ENCODE data around the gene DGKH.
"Not testable (repeated sequence)": the region's sequence is repeated elsewhere in the genome, so short reads cannot be mapped to it uniquely, and the experiment has no call there.

The DGKH gene

DNA sequence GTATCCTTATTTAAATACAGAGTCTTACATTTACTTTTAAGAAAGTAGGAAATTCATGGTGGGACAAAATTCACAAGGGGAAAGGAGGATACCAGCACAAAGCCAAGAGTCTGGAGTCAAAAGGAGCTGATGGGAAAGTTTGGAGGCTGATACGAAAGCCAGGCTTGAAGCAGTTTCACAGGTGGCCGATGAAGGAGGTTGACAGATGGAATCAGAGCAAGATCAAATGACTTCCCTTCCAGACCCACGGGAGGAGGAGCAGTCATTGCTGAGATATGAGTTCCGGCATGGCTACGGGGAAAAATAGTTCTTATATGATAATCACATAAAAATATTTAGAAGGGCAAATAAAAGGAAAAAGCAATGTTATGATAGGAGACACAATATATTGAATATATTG lies 65.0 kb downstream of the DGKH start:
- DNase-seq (ENCODE audit: low spot score) = no peak

DNA sequence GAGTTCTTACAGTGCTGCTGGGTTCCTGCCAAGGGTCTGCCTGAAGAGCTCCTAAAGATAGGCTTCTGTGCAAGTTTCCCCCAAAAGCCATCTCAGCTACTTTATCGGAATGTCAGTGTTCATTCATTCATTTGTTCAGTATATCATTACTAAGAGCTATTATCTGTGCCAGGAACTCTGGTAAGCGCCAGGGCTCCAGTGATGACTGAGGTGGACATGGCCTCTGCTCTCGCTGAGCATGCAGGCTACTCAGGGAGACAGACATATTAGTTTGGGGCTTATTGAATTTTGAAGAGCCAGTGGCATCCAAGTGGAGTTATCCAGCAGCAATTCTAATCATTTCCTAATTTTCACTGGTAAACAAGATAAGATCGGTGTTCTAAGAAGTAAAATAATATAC lies 65.8 kb downstream of the DGKH start:
- no peak for DNase-seq (ENCODE audit: low spot score)

DNA sequence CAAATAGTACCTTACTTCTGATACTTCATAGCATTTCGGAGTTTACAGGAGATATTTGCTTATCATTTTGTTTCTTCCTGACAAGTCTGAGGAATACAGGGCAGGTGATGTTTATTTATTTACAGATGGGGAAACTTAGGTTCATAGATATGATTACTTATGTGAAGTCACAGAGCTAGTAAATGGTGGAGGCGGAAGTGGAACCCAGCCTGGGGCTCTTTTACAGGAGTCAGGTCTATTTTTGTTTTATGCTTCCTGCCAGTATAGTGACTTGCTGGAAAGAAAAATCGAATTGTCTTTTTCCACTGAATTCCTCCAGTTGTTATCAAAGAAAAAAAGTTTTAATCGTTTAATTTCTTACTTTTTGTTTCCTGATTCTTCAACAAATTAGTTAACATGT lies 66.5 kb downstream of the DGKH start:
- DNase-seq (ENCODE audit: low spot score) = no peak

DNA sequence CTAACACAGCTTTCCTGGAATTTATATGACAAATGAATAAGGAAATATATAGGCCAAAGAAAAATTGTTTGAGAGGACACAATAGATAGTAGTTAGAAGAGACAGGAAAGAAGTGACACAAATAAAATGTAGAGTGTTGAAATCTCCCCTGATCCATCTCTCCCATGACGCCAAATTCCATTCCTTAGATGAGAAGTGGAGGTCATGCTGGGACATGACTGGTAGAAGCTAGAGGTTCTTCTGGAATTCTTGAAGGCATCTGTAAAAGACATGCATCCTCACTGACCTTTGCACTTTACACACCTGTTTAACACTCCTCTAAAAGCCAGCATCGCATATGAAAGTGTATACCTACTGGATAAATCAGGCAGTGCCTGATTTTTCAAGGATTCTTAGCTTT lies 67.8 kb downstream of the DGKH start:
- DNase-seq (ENCODE audit: low spot score) = no peak

DNA sequence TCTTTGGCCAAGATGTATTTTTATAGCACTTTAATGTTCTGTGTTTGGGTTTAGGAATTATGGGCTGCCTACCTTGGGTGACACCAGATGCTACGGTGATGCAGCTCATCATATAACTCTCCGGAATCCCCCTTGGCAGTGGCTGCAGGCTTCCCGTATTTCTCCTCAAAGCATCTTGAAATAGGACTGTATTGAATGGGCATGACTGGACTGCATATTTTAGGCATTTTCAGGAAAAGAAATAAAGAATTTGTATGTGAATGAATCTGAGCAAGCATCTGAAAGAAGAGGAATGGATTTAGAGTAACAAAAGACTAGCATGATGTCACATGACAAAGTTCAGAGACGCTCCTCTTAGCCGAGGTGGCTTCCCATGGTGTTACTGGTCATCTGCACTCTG lies 70.6 kb downstream of the DGKH start:
- DNase-seq (ENCODE audit: low spot score) = no peak

DNA sequence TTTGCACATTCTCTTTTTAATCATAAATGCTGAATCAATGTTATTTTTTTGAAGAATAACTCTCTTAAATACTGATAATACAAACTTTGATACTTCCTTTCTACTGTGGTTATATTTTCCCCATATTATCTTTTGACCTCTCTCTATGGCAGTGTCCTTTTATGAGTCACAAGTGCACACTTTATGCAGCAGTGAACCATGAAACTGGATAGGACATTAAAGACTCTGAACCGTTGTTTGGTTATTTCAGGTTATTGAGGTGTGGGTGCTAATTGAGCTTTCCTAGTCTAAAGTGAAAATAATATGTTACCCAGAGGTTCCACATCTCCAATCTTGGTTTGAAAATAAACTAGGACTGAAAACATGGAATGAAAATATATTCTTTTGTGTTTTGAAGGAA lies 71.4 kb downstream of the DGKH start:
- no peak for DNase-seq (ENCODE audit: low spot score)

DNA sequence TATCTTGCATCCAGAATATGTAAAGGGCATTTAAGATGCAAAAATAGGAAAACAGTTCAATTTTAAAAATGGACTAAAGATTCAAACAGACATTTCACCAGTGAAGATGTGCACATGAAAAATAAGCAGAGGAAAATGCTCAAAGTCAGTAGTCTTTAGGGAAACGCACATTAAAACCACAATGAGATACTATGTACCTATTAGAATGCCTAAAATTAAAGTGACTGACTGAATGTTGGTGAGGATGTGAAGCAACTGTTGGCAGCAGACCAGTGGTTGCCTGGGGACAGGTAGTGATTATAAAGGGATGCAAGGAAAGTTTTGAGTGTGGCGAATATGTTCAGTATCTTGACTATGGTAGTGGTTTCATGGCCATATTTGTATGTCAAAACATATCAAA lies 75.2 kb downstream of the DGKH start:
- DNase-seq (ENCODE audit: low spot score) = no peak

DNA sequence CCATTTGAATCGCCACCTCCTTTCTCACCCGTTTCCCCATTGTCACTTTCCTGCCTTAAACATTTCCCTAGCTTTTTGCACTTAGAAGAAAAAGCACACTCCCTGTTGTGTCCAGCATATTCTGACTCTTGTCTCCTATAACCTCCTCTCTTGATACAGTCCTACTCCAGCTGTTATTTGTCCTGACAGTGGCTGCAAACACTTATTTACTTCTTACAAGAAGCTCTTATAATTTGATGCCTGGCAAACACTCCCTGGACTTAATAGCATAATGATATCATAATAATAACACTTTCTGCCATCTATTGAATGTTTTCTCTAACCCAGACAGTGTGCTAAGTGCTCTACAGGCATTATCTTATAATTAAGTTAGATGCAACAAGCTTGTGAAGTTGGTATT lies 76.6 kb downstream of the DGKH start:
- no peak for DNase-seq (ENCODE audit: low spot score)

DNA sequence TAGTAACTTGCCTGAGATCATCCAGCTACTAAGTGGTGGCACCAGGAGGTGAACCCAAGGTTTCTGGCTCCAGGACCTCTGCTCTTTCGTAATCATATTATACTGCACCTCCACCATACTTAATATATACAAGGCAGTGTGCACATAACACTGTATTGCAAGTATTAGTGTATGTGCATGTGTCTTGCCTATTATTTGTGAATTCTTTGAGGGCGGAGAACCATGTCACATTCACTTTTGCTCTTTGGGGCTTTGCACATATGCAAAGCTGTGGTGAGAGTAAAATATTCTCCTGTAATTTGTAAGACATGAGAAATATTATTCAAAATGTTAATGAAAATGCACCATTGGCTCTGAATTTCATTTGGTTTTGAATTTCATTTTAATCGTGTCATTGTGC lies 78.6 kb downstream of the DGKH start:
- DNase-seq (ENCODE audit: low spot score) = no peak

DNA sequence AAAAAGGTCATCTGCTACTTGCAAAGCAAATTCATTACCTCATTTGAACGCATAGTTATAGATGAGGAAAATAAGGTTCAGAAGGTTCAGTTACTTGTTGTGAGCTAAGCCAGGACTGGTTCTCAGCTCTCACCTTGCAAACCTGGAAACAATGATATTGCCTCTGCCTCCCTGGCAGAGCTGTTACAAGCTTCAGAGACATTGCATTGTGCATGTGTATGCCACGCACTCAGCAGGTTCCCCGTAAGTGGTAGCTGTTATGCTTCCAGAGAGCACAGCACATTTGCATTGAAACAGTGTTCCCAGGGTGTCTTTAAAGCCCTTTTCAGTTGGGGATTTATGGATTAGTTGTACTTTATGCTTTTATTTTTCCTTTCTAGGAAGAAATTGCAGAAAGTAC lies 80.6 kb downstream of the DGKH start:
- DNase-seq (ENCODE audit: low spot score) = no peak

DNA sequence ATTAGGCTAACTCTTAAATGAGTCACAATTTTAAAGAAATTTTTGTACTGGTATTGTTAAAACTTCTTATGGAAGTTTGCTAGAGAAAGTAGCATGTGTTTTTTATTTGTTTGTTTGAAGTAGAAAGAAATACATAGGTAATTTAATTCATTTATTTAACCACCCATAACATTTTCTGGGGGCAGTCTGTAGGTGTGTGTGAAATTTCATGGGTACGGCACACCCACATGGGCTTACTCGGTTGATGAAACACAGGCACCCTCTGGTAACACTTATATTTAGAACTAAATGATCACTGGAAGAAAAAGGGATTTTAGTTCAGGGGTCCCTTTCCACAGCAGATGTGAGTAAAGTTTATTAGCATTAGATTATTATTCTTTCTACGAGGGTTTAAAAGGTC lies 88.1 kb downstream of the DGKH start:
- no peak for DNase-seq (ENCODE audit: low spot score)

DNA sequence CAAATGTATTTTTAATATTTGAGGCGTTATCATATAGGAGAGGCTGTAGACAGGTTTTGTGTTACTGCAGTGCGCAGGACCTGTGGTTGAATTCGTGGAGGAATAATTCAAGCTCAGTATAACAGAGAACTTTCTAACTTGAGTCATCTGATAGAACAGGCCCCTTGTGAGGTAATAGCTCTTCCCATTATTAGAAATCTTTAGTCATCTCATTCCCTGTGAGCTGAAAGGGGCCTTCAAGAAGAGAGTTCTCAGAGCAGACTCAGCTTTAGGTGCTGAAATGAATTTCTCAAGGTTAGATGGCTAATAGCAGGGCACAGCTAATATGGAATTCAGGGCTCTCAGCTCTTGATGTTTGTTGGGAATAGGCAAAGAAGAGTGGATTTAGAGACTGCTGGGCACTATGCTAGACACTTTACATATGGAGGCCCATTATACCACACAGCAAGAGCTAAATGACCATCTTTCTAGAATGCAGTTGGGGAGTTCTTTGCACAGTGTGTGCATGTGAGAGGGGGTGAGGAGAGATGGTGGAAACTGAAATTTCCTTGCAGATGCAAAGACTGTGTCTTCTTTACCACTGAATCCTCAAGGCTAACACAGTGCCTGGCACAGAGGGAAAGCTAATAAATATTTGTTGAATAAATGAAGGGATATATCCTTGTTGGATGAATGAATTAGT lies 89.5 kb downstream of the DGKH start:
- DNase-seq (ENCODE audit: low spot score) = no peak

DNA sequence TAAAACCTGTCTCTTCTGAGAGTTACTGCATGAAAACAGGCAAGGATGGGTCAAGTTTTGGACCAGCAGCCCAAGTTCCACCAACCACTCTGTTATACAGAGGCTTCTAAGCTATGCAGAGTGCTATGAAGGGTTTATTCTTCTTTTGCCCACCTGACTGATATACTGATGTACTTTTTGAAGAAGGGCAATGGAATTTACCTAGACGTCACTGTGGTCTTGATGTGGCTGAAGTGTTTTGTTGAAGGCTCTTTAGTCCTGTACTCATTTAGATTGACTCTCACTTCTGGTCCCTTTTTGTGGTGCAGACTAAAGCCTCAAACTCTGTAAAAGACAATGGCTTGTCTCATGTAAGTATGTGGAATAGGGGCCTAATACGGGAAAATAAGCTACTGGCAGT lies 92.0 kb downstream of the DGKH start:
- no peak for DNase-seq (ENCODE audit: low spot score)

DNA sequence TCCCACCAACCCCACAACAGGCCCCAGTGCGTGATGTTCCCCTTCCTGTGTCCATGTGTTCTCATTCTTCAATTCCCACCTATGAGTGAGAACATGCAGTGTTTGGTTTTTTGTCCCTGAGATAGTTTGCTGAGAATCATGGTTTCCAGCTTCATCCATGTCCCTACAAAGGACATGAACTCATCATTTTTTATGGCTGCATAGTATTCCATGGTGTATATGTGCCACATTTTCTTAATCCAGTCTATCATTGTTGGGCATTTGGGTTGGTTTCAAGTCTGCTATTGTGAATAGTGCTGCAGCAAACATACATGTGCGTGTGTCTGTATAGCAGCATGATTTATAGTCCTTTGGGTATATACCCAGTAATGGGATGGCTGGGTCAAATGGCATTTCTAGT lies 92.6 kb downstream of the DGKH start:
- not testable (repeated sequence) for DNase-seq (ENCODE audit: low spot score)

DNA sequence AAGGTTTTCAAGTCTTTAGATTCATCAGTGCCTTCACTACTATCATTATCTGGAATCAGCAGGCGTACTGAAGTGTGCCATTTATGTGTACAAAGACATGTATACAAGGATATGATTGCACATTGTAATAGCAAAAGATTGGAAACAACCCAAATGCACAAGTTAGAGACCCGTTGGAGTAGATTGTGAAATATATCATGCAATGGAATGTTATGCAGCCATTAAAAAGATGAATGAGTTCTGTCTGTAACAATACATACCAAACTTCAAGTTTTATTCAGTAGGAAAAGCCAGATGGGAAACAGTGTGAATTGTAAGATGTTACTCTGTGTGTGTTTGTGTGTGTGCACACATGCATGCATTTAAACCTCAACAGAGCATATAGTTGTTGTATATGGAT lies 97.9 kb downstream of the DGKH start:
- DNase-seq (ENCODE audit: low spot score) = no peak

DNA sequence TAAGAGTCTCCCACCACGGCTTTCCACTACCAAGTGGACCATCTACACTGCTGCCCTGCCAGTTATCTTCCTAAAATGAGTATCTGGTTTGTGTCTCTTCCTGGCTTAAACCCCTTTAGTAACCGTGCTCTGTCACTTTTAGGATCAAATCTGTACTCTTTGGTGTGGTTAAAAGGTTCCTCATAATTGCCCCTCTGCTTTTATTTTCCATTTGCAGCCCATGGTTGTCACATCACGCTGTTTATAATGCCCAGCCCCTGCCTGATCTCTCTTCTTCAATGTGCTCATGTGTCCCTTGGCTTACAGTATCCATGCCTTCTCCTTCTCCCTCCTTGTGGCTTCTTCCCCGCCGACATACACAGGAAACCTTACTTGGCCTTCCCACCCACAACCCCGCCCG lies 100.1 kb downstream of the DGKH start:
- no peak for DNase-seq (ENCODE audit: low spot score)

DNA sequence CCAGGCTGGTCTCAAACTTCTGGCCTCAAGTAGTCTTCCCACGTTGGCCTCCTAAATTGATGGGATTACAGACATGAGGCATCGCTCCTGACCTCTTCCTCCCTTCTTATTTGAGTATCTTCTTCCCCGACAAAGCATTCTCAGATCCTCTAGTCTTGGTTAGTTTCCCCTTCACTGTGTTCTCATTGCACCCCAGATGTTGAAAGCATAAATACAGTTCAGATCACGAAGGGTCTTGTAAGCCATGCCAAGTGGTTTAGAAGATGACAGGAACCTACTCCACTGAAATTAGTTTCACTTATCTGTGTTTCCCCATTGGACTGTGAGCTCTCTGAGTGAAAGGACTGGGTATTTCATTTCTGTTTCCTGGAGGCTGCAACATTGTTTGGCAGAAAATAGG lies 100.7 kb downstream of the DGKH start:
- DNase-seq (ENCODE audit: low spot score) = no peak

DNA sequence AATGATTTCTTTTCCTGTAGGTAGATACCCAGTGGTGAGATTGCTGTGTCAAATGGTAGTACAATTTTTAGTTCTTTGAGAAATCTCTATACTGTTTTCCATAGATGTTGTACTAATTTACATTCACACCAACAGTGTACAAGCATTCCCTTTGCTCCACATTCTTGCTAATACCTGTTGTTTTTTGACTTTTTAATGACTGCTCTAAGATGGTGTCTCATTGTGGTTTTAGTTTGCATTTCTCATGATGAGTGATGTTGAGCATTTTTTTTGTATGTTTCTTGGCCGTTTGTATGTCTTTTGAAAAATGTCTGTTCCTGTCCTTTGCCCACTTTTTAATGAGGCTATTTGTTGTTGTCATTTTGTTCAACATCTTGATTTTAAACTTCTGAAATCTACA lies 103.3 kb downstream of the DGKH start:
- DNase-seq (ENCODE audit: low spot score) = no peak

DNA sequence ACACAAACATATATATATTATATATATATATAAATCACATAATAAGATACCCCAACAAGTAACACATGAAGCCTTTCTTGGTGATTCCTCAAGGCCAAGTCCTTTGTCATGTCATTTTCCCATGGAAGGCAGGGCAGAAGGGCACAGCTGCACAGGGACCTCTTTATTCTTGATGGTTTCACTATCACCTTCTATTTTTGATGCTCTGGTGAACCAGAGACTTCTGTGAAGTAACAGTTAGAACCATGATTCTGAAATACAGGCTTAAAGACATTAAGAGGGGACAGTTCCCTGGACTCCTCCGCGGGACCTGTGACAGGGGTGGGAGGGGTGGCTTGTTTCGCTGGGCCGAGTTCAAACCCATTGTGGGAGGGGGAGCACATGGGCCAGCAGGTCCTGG lies 104.0 kb downstream of the DGKH start:
- no peak for DNase-seq (ENCODE audit: low spot score)

DNA sequence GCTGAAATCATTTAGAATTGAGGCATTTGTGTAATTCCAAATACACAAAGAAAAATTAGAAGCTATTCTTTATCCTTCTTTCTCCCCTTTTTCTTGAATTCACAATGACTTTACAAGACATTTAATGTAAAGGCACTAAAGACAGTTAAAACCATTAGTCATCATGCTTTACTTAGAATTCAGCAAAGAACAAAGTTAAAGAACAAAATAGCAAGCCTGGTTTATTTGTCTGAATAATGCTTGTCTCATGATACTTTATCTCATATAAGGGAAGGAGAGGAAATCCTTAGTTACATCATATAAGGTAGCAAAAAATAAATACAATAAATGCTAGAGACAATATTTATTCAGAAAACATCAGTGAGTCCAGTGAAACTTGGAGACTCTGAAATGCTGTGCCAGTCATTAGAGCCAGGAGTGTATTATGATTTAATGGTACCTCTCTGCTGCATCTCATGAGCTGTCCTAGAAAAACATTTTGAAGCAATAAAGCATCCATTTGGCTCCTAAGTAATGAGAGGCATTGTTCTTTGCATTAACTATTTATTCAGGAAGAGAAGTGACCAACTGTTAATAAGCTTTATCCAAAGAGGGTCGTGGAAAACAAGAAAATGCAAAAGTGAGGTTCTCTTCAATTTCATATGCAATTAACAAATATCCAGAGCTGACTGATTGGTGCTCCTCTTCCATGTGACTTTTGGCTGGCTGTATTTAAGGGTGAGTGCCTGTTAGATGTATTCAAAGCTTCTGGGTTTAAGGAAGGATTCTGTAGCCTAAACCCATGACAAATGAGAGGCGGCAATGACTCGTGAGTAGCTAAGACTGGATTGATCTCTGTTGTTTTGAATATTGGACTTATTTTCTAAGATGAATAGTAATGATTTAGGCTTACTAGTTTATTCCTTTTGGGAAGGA lies 105.0 kb downstream of the DGKH start:
- no peak for DNase-seq (ENCODE audit: low spot score)

DNA sequence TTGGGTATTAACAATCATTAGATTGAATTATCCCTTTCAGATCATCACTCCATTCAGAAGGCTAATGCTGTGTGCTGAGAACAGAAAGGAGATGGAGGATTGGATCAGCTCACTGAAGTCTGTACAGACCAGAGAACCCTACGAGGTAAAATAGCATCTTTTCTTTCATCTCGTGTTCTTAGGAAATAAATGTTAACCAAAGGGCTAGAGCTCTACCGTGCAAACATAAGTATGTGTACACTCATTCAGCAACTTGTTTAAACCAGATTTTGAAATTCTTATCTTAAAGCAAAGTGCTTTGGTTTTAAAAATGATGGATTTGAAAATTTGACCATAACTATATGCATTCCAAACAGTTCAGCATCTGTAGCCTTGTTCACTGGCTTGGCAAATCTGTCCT lies 106.8 kb downstream of the DGKH start:
- DNase-seq (ENCODE audit: low spot score) = no peak

DNA sequence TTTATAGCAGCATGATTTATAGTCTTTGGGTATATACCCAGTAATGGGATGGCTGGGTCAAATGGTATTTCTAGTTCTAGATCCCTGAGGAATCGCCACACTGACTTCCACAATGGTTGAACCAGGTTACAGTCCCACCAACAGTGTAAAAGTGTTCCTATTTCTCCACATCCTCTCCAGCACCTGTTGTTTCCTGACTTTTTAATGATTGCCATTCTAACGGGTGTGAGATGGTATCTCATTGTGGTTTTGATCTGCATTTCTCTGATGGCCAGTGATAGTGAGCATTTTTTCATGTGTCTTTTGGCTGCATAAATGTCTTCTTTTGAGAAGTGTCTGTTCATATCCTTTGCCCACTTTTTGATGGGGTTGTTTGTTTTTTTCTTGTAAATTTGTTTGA lies 114.9 kb downstream of the DGKH start:
- not testable (repeated sequence) for DNase-seq (ENCODE audit: low spot score)

DNA sequence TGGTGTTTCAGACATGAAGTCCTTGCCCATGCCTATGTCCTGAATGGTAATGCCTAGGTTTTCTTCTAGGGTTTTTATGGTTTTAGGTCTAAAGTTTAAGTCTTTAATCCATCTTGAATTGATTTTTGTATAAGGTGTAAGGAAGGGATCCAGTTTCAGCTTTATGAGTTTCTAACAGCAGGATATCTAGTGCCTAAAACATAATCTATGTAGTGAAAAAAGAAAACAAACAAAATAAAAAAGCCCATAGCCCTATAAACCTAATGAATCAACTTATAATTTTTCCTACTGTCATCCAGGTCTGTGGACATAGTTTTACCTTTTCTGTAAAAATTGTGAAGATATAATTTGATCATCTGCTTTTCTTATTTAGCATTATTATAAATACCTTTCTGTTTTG lies 115.5 kb downstream of the DGKH start:
- not testable (repeated sequence) for DNase-seq (ENCODE audit: low spot score)

All from globus pallidus (tissue), 1 donor.